ENCODE results near the gene CTSZ.

DNA sequence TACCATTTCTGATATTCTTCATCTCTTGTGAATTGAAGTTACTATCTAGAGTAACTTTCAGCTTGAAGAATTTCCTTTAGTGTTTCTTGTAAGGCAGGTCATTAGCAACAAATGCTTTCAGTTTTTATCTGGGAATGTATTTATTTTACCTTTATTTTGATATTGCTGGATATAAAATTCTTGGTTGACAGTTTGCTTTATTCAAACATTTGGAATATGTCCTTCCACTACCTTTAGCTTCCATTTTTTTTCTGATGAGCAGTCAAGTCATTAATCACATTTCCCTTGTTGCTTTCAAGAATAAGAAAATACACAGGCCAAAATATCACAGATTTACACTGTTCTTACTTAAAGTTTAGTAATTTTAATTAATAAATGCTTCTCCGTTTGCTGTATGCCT is 31.7 kb downstream of the CTSZ start:
- TF ChIP-seq, protein P1, sequence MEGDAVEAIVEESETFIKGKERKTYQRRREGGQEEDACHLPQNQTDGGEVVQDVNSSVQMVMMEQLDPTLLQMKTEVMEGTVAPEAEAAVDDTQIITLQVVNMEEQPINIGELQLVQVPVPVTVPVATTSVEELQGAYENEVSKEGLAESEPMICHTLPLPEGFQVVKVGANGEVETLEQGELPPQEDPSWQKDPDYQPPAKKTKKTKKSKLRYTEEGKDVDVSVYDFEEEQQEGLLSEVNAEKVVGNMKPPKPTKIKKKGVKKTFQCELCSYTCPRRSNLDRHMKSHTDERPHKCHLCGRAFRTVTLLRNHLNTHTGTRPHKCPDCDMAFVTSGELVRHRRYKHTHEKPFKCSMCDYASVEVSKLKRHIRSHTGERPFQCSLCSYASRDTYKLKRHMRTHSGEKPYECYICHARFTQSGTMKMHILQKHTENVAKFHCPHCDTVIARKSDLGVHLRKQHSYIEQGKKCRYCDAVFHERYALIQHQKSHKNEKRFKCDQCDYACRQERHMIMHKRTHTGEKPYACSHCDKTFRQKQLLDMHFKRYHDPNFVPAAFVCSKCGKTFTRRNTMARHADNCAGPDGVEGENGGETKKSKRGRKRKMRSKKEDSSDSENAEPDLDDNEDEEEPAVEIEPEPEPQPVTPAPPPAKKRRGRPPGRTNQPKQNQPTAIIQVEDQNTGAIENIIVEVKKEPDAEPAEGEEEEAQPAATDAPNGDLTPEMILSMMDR (IDR thresholded peaks at IDR 0.05; ENCODE audit: poor library complexity), result no peak
- no peak for TF ChIP-seq EZH2phosphoT487 (IDR thresholded peaks at IDR 0.05; ENCODE audit: low read depth, severe bottlenecking, unreplicated experiment)
- no peak for TF ChIP-seq EZH2 (IDR thresholded peaks at IDR 0.05; ENCODE audit: borderline replicate concordance)
